Adrenal gland (tissue), 5 donors: ENCODE measurements around the gene CHURC1.

Source experiments
- POLR2A ChIP-seq, 2 donors: fragments of 450-650 bp; IDR thresholded peaks; one replicate each; pipeline ENCODE4 v1.6.1; 2017; ENCODE audit warnings: antibody characterized with exemption in 2 of 2, mild to moderate bottlenecking in 2 of 2, moderate library complexity in 1 of 2
- TF ChIP-seq, protein P1 (sequence below), 6 experiments: fragments of 450-650 bp in 4 of 6; fragments of 200-600 bp in 2 of 6; sonication (generic) in 1 of 6; IDR thresholded peaks; 1 replicate in 5 of 6; 2 replicates in 1 of 6; pipeline versions ENCODE4 v1.5.1 to v1.8.0; 2016 to 2021; ENCODE audit warnings: antibody characterized with exemption in 6 of 6, mild to moderate bottlenecking in 2 of 6, moderate library complexity in 1 of 6
- donor health status: DM: no; HTN: no; CAD: no.

DNA sequence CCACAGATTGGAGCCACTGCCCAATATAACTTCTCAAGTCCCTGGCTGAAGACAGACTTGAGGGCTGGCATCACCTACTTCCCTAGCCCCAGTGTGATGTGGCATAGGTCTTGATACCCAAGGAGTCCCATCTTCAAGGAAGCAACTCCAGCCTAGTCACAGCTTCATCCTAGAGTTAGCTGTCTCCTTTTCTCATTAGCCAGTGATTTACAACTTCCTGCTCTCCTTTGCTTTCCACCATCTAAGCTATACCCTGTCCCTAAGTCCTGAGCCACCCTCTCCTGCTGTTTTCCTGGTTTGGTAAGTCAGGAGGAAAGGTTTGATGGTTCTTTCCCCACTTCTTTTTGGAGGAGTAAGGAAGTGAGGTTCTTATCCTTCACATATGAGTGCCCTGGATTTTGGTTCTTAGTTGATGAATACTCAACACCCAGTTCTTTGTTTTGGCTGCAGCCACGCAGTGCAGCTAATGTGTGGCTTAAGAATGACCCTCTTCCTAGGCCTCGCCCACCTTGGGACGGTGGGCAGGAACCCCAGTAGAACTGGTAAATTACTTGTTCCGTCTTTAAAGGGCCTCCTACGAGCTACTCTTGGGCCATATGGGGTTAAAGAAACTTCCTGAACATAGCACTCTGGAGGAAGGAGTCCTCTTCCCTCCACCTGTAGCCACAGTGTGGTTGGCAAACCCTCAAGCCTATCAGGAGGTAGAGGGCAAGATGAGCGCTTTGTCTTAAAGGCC lies 32.2 kb downstream of the CHURC1 start:
- TF ChIP-seq, protein P1, sequence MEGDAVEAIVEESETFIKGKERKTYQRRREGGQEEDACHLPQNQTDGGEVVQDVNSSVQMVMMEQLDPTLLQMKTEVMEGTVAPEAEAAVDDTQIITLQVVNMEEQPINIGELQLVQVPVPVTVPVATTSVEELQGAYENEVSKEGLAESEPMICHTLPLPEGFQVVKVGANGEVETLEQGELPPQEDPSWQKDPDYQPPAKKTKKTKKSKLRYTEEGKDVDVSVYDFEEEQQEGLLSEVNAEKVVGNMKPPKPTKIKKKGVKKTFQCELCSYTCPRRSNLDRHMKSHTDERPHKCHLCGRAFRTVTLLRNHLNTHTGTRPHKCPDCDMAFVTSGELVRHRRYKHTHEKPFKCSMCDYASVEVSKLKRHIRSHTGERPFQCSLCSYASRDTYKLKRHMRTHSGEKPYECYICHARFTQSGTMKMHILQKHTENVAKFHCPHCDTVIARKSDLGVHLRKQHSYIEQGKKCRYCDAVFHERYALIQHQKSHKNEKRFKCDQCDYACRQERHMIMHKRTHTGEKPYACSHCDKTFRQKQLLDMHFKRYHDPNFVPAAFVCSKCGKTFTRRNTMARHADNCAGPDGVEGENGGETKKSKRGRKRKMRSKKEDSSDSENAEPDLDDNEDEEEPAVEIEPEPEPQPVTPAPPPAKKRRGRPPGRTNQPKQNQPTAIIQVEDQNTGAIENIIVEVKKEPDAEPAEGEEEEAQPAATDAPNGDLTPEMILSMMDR (IDR thresholded peaks at IDR 0.05): no peak
- no peak for TF ChIP-seq POLR2A (IDR thresholded peaks at IDR 0.05)
